ENCODE results near the gene ATXN1.

DNA sequence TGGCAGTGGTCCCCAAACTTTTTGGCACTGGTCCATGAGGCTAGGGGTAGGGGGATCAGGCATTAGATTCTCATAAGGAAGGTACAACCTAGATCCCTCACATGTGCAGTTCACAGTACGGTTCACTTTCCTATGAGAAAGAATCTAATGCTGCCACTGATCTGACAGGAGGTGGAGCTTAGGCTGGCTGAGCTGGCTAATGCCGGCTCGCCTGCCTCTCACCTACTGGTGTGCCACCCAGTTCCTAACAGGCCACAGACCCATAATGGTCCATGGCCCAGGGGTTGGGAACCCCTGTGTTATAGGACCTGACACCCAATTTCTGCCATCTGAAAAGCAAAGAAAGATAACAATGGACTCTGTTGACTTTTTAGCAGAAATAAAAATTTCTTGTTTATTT is 323.3 kb downstream of the ATXN1 start:
- TF ChIP-seq, protein P1, sequence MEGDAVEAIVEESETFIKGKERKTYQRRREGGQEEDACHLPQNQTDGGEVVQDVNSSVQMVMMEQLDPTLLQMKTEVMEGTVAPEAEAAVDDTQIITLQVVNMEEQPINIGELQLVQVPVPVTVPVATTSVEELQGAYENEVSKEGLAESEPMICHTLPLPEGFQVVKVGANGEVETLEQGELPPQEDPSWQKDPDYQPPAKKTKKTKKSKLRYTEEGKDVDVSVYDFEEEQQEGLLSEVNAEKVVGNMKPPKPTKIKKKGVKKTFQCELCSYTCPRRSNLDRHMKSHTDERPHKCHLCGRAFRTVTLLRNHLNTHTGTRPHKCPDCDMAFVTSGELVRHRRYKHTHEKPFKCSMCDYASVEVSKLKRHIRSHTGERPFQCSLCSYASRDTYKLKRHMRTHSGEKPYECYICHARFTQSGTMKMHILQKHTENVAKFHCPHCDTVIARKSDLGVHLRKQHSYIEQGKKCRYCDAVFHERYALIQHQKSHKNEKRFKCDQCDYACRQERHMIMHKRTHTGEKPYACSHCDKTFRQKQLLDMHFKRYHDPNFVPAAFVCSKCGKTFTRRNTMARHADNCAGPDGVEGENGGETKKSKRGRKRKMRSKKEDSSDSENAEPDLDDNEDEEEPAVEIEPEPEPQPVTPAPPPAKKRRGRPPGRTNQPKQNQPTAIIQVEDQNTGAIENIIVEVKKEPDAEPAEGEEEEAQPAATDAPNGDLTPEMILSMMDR (IDR thresholded peaks at IDR 0.05; ENCODE audit: low read depth, low read length): no peak
- TF ChIP-seq EZH2phosphoT487 (IDR thresholded peaks at IDR 0.05; ENCODE audit: low read depth): no peak
